ENCODE data around the gene STX17.

Gene STX17

DNA sequence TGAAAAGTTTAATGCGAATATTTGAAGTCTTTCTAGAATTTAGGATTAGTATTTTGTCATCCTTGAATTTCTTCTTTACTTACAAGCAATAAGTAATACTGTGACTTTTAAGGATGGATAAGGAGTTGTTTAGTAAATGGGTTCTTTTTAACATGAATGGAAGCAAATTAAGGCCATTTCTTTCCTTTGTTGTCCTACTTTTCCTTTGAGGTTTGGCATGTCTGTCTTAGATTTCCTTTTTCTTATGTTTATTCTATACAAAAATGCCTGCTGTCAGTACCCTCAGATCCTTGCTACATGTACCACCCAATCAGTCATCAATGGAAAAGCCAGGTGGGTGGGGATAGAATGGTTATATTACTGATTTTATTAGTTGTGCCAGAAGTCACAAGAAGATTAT lies 10.2 kb downstream of the STX17 start:
- POLR2A ChIA-PET = no interaction called here
- CTCF ChIA-PET = no interaction called here
- no peak for TF ChIP-seq PKNOX1 (IDR thresholded peaks at IDR 0.05)
- TF ChIP-seq HDGF (IDR thresholded peaks at IDR 0.05; ENCODE audit: borderline replicate concordance) = no peak
- no peak for TF ChIP-seq SP1 (IDR thresholded peaks at IDR 0.05)
- TF ChIP-seq FOXA1 (IDR thresholded peaks at IDR 0.05) = no peak
- TF ChIP-seq ELF4 (IDR thresholded peaks at IDR 0.05) = no peak
- no peak for TF ChIP-seq SUZ12 (IDR thresholded peaks at IDR 0.05)
- no peak for TF ChIP-seq LEF1 (IDR thresholded peaks at IDR 0.05; ENCODE audit: borderline replicate concordance)
- TF ChIP-seq L3MBTL2 (conservative IDR thresholded peaks at IDR 0.05) = no peak
- no peak for TF ChIP-seq CTBP1 (IDR thresholded peaks at IDR 0.05; ENCODE audit: borderline replicate concordance)
- no peak for TF ChIP-seq FOXM1 (IDR thresholded peaks at IDR 0.05; ENCODE audit: borderline replicate concordance)
- TF ChIP-seq NFRKB (IDR thresholded peaks at IDR 0.05) = no peak
- no peak for TF ChIP-seq ZNF384 (IDR thresholded peaks at IDR 0.05)
- TF ChIP-seq FOXK2 (IDR thresholded peaks at IDR 0.05) = no peak
- TF ChIP-seq TARDBP (IDR thresholded peaks at IDR 0.05) = no peak
- no peak for TF ChIP-seq BHLHE40 (IDR thresholded peaks at IDR 0.05; ENCODE audit: borderline replicate concordance)
- no peak for TF ChIP-seq ARNT (IDR thresholded peaks at IDR 0.05)
- DNase-seq (ENCODE audit: extremely low spot score) = no peak

GRCh38 chr9:99918134-99918533 lies 11.7 kb downstream of the STX17 start:
- TF ChIP-seq CTBP1 (IDR thresholded peaks at IDR 0.05; ENCODE audit: borderline replicate concordance) (no peak), SUZ12 (IDR thresholded peaks at IDR 0.05) (no peak), L3MBTL2 (conservative IDR thresholded peaks at IDR 0.05) (no peak), HDGF (IDR thresholded peaks at IDR 0.05; ENCODE audit: borderline replicate concordance) (no peak), FOXK2 (IDR thresholded peaks at IDR 0.05) (no peak), BHLHE40 (IDR thresholded peaks at IDR 0.05; ENCODE audit: borderline replicate concordance) (no peak), ELF4 (IDR thresholded peaks at IDR 0.05) (no peak), LEF1 (IDR thresholded peaks at IDR 0.05; ENCODE audit: borderline replicate concordance) (no peak), FOXA1 (IDR thresholded peaks at IDR 0.05) (no peak), SP1 (IDR thresholded peaks at IDR 0.05) (no peak), TARDBP (IDR thresholded peaks at IDR 0.05) (no peak), PKNOX1 (IDR thresholded peaks at IDR 0.05) (no peak), ZNF384 (IDR thresholded peaks at IDR 0.05) (no peak), NFRKB (IDR thresholded peaks at IDR 0.05) (no peak), FOXM1 (IDR thresholded peaks at IDR 0.05; ENCODE audit: borderline replicate concordance) (no peak), ARNT (IDR thresholded peaks at IDR 0.05) (no peak)
- no peak for DNase-seq (ENCODE audit: extremely low spot score)
- ChIA-PET POLR2A (no interaction called here), CTCF (no interaction called here)

DNA sequence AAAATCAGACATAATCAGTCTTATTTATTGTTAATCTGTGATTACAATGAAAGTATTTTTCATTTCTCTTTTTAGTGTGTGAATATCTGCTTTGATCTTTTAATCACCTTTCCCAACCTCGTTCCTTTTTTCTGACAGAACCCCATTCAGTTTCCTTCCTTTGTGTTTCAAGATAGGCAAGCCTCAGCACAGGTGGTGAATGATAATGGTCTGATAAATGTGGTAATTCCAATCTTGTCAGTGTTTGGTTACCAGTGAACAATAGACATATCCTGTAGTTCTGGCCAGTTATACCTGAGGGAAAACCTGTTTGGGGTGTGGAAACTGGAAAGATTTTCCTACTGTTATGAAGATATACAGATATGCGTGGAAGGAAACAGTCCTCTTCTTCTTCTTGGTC lies 13.5 kb downstream of the STX17 start:
- no peak for TF ChIP-seq ZNF384 (IDR thresholded peaks at IDR 0.05)
- no peak for TF ChIP-seq ARNT (IDR thresholded peaks at IDR 0.05)
- TF ChIP-seq FOXM1 (IDR thresholded peaks at IDR 0.05; ENCODE audit: borderline replicate concordance) = no peak
- no peak for TF ChIP-seq FOXK2 (IDR thresholded peaks at IDR 0.05)
- no peak for TF ChIP-seq TARDBP (IDR thresholded peaks at IDR 0.05)
- TF ChIP-seq PKNOX1 (IDR thresholded peaks at IDR 0.05) = no peak
- TF ChIP-seq NFRKB (IDR thresholded peaks at IDR 0.05) = no peak
- no peak for TF ChIP-seq FOXA1 (IDR thresholded peaks at IDR 0.05)
- TF ChIP-seq ELF4 (IDR thresholded peaks at IDR 0.05) = no peak
- TF ChIP-seq SP1 (IDR thresholded peaks at IDR 0.05) = no peak
- no peak for TF ChIP-seq CTBP1 (IDR thresholded peaks at IDR 0.05; ENCODE audit: borderline replicate concordance)
- no peak for TF ChIP-seq BHLHE40 (IDR thresholded peaks at IDR 0.05; ENCODE audit: borderline replicate concordance)
- no peak for TF ChIP-seq SUZ12 (IDR thresholded peaks at IDR 0.05)
- TF ChIP-seq LEF1 (IDR thresholded peaks at IDR 0.05; ENCODE audit: borderline replicate concordance) = no peak
- TF ChIP-seq HDGF (IDR thresholded peaks at IDR 0.05; ENCODE audit: borderline replicate concordance) = no peak
- TF ChIP-seq L3MBTL2 (conservative IDR thresholded peaks at IDR 0.05) = no peak
- ChIA-PET POLR2A (no interaction called here), CTCF (no interaction called here)
- no peak for DNase-seq (ENCODE audit: extremely low spot score)

- DNase-seq (ENCODE audit: extremely low spot score) = no peak
- TF ChIP-seq BHLHE40 (IDR thresholded peaks at IDR 0.05; ENCODE audit: borderline replicate concordance) (no peak), HDGF (IDR thresholded peaks at IDR 0.05; ENCODE audit: borderline replicate concordance) (no peak), FOXA1 (IDR thresholded peaks at IDR 0.05) (no peak), ZNF384 (IDR thresholded peaks at IDR 0.05) (no peak), ELF4 (IDR thresholded peaks at IDR 0.05) (no peak), NFRKB (IDR thresholded peaks at IDR 0.05) (no peak), FOXK2 (IDR thresholded peaks at IDR 0.05) (no peak), CTBP1 (IDR thresholded peaks at IDR 0.05; ENCODE audit: borderline replicate concordance) (no peak)
- ChIA-PET CTCF (no interaction called here), POLR2A (no interaction called here)
Measured at GRCh38 chr9:99921875-99922710, 15.6 kb downstream of the STX17 start.

GRCh38 chr9:99922711-99923030 lies 16.2 kb downstream of the STX17 start:
- ChIA-PET POLR2A (no interaction called here), CTCF (no interaction called here)
- no peak for DNase-seq (ENCODE audit: extremely low spot score)
- no peak for TF ChIP-seq FOXA1 (IDR thresholded peaks at IDR 0.05)
- TF ChIP-seq TARDBP (IDR thresholded peaks at IDR 0.05) = no peak
- TF ChIP-seq ZNF384 (IDR thresholded peaks at IDR 0.05) = no peak
- TF ChIP-seq SUZ12 (IDR thresholded peaks at IDR 0.05) = no peak
- no peak for TF ChIP-seq ELF4 (IDR thresholded peaks at IDR 0.05)
- TF ChIP-seq LEF1 (IDR thresholded peaks at IDR 0.05; ENCODE audit: borderline replicate concordance) = no peak
- TF ChIP-seq CTBP1 (IDR thresholded peaks at IDR 0.05; ENCODE audit: borderline replicate concordance) = no peak
- no peak for TF ChIP-seq FOXK2 (IDR thresholded peaks at IDR 0.05)
- TF ChIP-seq NFRKB (IDR thresholded peaks at IDR 0.05) = no peak
- no peak for TF ChIP-seq FOXM1 (IDR thresholded peaks at IDR 0.05; ENCODE audit: borderline replicate concordance)
- no peak for TF ChIP-seq L3MBTL2 (conservative IDR thresholded peaks at IDR 0.05)
- no peak for TF ChIP-seq SP1 (IDR thresholded peaks at IDR 0.05)
- TF ChIP-seq BHLHE40 (IDR thresholded peaks at IDR 0.05; ENCODE audit: borderline replicate concordance) = no peak
- TF ChIP-seq PKNOX1 (IDR thresholded peaks at IDR 0.05) = no peak
- TF ChIP-seq ARNT (IDR thresholded peaks at IDR 0.05) = no peak
- no peak for TF ChIP-seq HDGF (IDR thresholded peaks at IDR 0.05; ENCODE audit: borderline replicate concordance)

Data from HEK293T (cell line).